Stimulated activated CD4-positive, alpha-beta T cell treated with anti-CD3 and anti-CD28 coated beads, Interleukin-4, amount 100 ng/mL, for 4 hours (primary cell): ENCODE results near the gene STARD6.
"Not testable (repeated sequence)": the region's sequence is repeated elsewhere in the genome, so short reads cannot be mapped to it uniquely, and the experiment has no call there.

Source experiments
- DNase-seq, 2 experiments: peaks; one replicate each; pipeline ENCODE4 v3.0.0-alpha.2; 2020

STARD6 gene

GRCh38 chr18:54335638-54336173 is 22.0 kb downstream of the STARD6 start:
- DNase-seq = no peak

GRCh38 chr18:54330768-54331548 is 26.7 kb downstream of the STARD6 start:
- no peak for DNase-seq

- DNase-seq = no peak
These were observed 27.9 kb downstream of the STARD6 start for GRCh38 chr18:54329787-54330186.

GRCh38 chr18:54327818-54328217 is 29.8 kb downstream of the STARD6 start:
- no peak for DNase-seq

- DNase-seq = no peak
These were observed 33.7 kb downstream of the STARD6 start for GRCh38 chr18:54323970-54324369.

- no peak for DNase-seq
These were observed 34.1 kb downstream of the STARD6 start for GRCh38 chr18:54323561-54323960.

- no peak for DNase-seq
These were observed 41.4 kb downstream of the STARD6 start for GRCh38 chr18:54316071-54316820.

- not testable (repeated sequence) for DNase-seq
These were observed 48.1 kb downstream of the STARD6 start for GRCh38 chr18:54309564-54309963.

- no peak for DNase-seq
These were observed 54.2 kb downstream of the STARD6 start for GRCh38 chr18:54303408-54303807.

GRCh38 chr18:54298991-54299390 is 58.7 kb downstream of the STARD6 start:
- not testable (repeated sequence) for DNase-seq

- DNase-seq = no peak
These were observed 61.6 kb downstream of the STARD6 start for GRCh38 chr18:54296062-54296461.

- no peak for DNase-seq
These were observed 63.4 kb downstream of the STARD6 start for GRCh38 chr18:54294274-54294673.

- peak; percentile 24 to 37 for DNase-seq
These were observed 72.5 kb downstream of the STARD6 start for GRCh38 chr18:54284981-54285785.

- no peak for DNase-seq
These were observed 73.1 kb downstream of the STARD6 start for GRCh38 chr18:54284535-54284934.

GRCh38 chr18:54280220-54280569 is 77.5 kb downstream of the STARD6 start:
- DNase-seq = no peak

- DNase-seq = no peak
These were observed 78.0 kb downstream of the STARD6 start for GRCh38 chr18:54279477-54280219.

- no peak for DNase-seq
These were observed 79.0 kb downstream of the STARD6 start for GRCh38 chr18:54278615-54279014.

GRCh38 chr18:54277899-54278298 is 79.8 kb downstream of the STARD6 start:
- no peak for DNase-seq
